HCT116 (cell line): ENCODE measurements around the gene TWIST2. TPM values are rescaled to one million over a fixed set of nuclear protein-coding genes. Genes with fewer than 3 reads are reported as not detected.

Experiments
- ATAC-seq: fragments of 200-7000 bp; cut with Tn5 transposase; 2 replicates; pipeline ENCODE4 v1.9.1; 2020; ENCODE audit warnings: mild to moderate bottlenecking, moderate library complexity
- BruUV-seq: library from RNA; stranded (reverse); fragments of 400-500 nt; replicated peaks from 2 replicates; lab custom pipeline; 2021; lab: Mats Ljungman, UMichigan
- CTCF ChIA-PET: fragments of 300-600 bp; sonication (Branson Sonifier 250); formaldehyde crosslinking; loops from one replicate; lab custom pipeline; 2021; ENCODE audit warnings: antibody characterized with exemption; lab: Charles Lee
- POLR2A ChIA-PET: fragments of 300-600, 350-600 bp; sonication (Branson Sonifier 250); formaldehyde crosslinking; loops from one replicate; lab custom pipeline; 2021; ENCODE audit warnings: antibody characterized with exemption; lab: Charles Lee
- RAD21 ChIA-PET, 2 experiments: fragments of 300-600 bp; sonication (Branson Sonifier 250); formaldehyde crosslinking; loops; one replicate each; lab custom pipeline; 2023; ENCODE audit warnings: low total read pairs in 2 of 2; ENCODE audit not compliant: uncharacterized antibody in 2 of 2, unreplicated experiment in 2 of 2, low non-redundant PET in 1 of 2; lab: Charles Lee
- DNase-seq: peaks from one replicate; pipeline ENCODE4 v3.0.0-alpha.2; 2010; ENCODE audit warnings: low read depth, low spot score
- H2AFZ ChIP-seq: fragments of 200-600 bp; shearing (Covaris generic), sonication (generic); 2 replicates; pipeline ENCODE4 v1.6.1; 2017; ENCODE audit warnings: low read depth, mixed run types, mixed read lengths, antibody characterized with exemption, low read length; ENCODE audit not compliant: poor library complexity, severe bottlenecking
- H3K27ac ChIP-seq: 2 replicates; pipeline ENCODE4 v1.5.1; 2012; ENCODE audit warnings: low read depth, low read length
- H3K27me3 ChIP-seq: fragments of 200-600 bp; sonication (generic); 2 replicates; pipeline ENCODE4 v1.6.1; 2016; ENCODE audit warnings: mixed run types, low read length, mixed read lengths; ENCODE audit not compliant: insufficient read depth
- H3K36me3 ChIP-seq, 2 experiments: fragments of 200-500 bp in 1 of 2; fragments of 200-600 bp in 1 of 2; sonication (Bioruptor generic) in 1 of 2; sonication (generic) in 1 of 2; 2 replicates each; pipeline versions ENCODE4 v1.5.1 to v1.6.1; 2014 to 2016; ENCODE audit warnings: low read length in 2 of 2, inconsistent platforms in 1 of 2, mixed read lengths in 1 of 2, mixed run types in 1 of 2; ENCODE audit not compliant: insufficient read depth in 2 of 2, control insufficient read depth in 1 of 2
- H3K4me1 ChIP-seq, 2 experiments: fragments of 200-600 bp in 1 of 2; sonication (generic) in 1 of 2; 2 replicates each; pipeline versions ENCODE4 v1.5.1 to v1.6.1; 2012 to 2017; ENCODE audit warnings: low read length in 2 of 2, inconsistent platforms in 1 of 2, mild to moderate bottlenecking in 1 of 2, mixed read lengths in 1 of 2, mixed run types in 1 of 2, moderate library complexity in 1 of 2; ENCODE audit not compliant: insufficient read depth in 2 of 2, control insufficient read depth in 1 of 2
- H3K4me2 ChIP-seq: fragments of 200-600 bp; sonication (generic); 2 replicates; pipeline ENCODE4 v1.6.1; 2017; ENCODE audit warnings: mixed run types, low read length, mixed read lengths
- H3K4me3 ChIP-seq, 2 experiments: fragments of 200-600 bp in 1 of 2; sonication (generic) in 1 of 2; replicated peaks in 1 of 2; 2 replicates each; pipeline ENCODE4 v1.5.1; 2011 to 2016; ENCODE audit warnings: low read length in 2 of 2, control low read depth in 1 of 2, low read depth in 1 of 2, mild to moderate bottlenecking in 1 of 2, mixed read lengths in 1 of 2, mixed run types in 1 of 2
- H3K79me2 ChIP-seq: fragments of 200-600 bp; sonication (generic); 2 replicates; pipeline ENCODE4 v1.6.1; 2017; ENCODE audit warnings: mild to moderate bottlenecking, mixed run types, low read length, moderate library complexity, mixed read lengths; ENCODE audit not compliant: insufficient read depth
- H3K9ac ChIP-seq: fragments of 200-600 bp; sonication (generic); 2 replicates; pipeline ENCODE4 v1.6.1; 2016; ENCODE audit warnings: low read length, mixed read lengths
- H3K9me2 ChIP-seq: fragments of 200-600 bp; sonication (generic), shearing (Covaris generic); 2 replicates; pipeline ENCODE4 v1.6.1; 2017; ENCODE audit warnings: mixed run types, mild to moderate bottlenecking, moderate library complexity; ENCODE audit not compliant: insufficient read depth
- H3K9me3 ChIP-seq, 2 experiments: fragments of 200-500 bp in 1 of 2; fragments of 200-600 bp in 1 of 2; sonication (Bioruptor generic) in 1 of 2; sonication (generic) in 1 of 2; 2 replicates each; pipeline ENCODE4 v1.6.1; 2014 to 2017; ENCODE audit warnings: low read length in 2 of 2, mixed read lengths in 2 of 2, inconsistent platforms in 1 of 2, low read depth in 1 of 2, mild to moderate bottlenecking in 1 of 2, mixed run types in 1 of 2, moderate library complexity in 1 of 2; ENCODE audit not compliant: control insufficient read depth in 1 of 2, insufficient read depth in 1 of 2
- H4K20me1 ChIP-seq: fragments of 200-600 bp; sonication (generic), shearing (Covaris generic); 2 replicates; pipeline ENCODE4 v1.6.1; 2017; ENCODE audit warnings: mixed run types, mild to moderate bottlenecking, moderate library complexity; ENCODE audit not compliant: insufficient read depth
- ATF3 ChIP-seq: IDR thresholded peaks from 2 replicates; pipeline ENCODE4 v1.6.1; 2012
- CBX3 ChIP-seq: IDR thresholded peaks from 2 replicates; pipeline ENCODE4 v1.6.1; 2012; ENCODE audit warnings: low read depth
- CEBPB ChIP-seq: IDR thresholded peaks from 2 replicates; pipeline ENCODE4 v1.6.1; 2012; ENCODE audit warnings: low read depth
- ELF1 ChIP-seq: IDR thresholded peaks from 2 replicates; pipeline ENCODE4 v1.6.1; 2012; ENCODE audit warnings: low read depth, borderline replicate concordance
- EZH2 ChIP-seq: fragments of 200-600 bp; sonication (generic); IDR thresholded peaks from 2 replicates; pipeline ENCODE4 v1.6.1; 2017; ENCODE audit warnings: antibody characterized with exemption, mixed run types
- EZH2phosphoT487 ChIP-seq: fragments of 200-600 bp; IDR thresholded peaks from 2 replicates; pipeline ENCODE4 v1.6.1; 2018; ENCODE audit warnings: antibody characterized with exemption, borderline replicate concordance
- FOSL1 ChIP-seq: IDR thresholded peaks from 2 replicates; pipeline ENCODE4 v1.6.1; 2012; ENCODE audit warnings: low read depth
- JUND ChIP-seq: IDR thresholded peaks from 2 replicates; pipeline ENCODE4 v1.6.1; 2012
- MAX ChIP-seq: IDR thresholded peaks from 2 replicates; pipeline ENCODE4 v1.6.1; 2012
- POLR2A ChIP-seq: IDR thresholded peaks from 2 replicates; pipeline ENCODE4 v1.7.0; 2011; ENCODE audit warnings: borderline replicate concordance; ENCODE audit not compliant: insufficient read depth, insufficient read length; ENCODE audit errors: extremely low read depth
- POLR2AphosphoS5 ChIP-seq: IDR thresholded peaks from 2 replicates; pipeline ENCODE4 v1.6.1; 2011; ENCODE audit warnings: mild to moderate bottlenecking, low read depth, low read length, moderate library complexity
- RAD21 ChIP-seq: IDR thresholded peaks from 2 replicates; pipeline ENCODE4 v1.6.1; 2012; ENCODE audit warnings: low read depth, mild to moderate bottlenecking
- SIN3A ChIP-seq: IDR thresholded peaks from 2 replicates; pipeline ENCODE4 v1.6.1; 2012; ENCODE audit warnings: low read depth
- SP1 ChIP-seq: IDR thresholded peaks from 2 replicates; pipeline ENCODE4 v1.6.1; 2012; ENCODE audit warnings: low read depth
- SRF ChIP-seq: IDR thresholded peaks from 2 replicates; pipeline ENCODE4 v1.6.1; 2012; ENCODE audit warnings: low read depth
- TCF7L2 ChIP-seq: IDR thresholded peaks from 2 replicates; pipeline ENCODE4 v1.7.0; 2011; ENCODE audit warnings: borderline replicate concordance, inconsistent platforms; ENCODE audit not compliant: insufficient read depth, insufficient read length; ENCODE audit errors: extremely low read depth
- YY1 ChIP-seq: IDR thresholded peaks from 2 replicates; pipeline ENCODE4 v1.6.1; 2011; ENCODE audit warnings: low read length, low read depth, moderate library complexity, mild to moderate bottlenecking; ENCODE audit not compliant: insufficient replicate concordance; ENCODE audit errors: extremely low read depth
- ZBTB33 ChIP-seq: IDR thresholded peaks from 2 replicates; pipeline ENCODE4 v1.6.1; 2011; ENCODE audit warnings: mild to moderate bottlenecking, low read length, moderate library complexity; ENCODE audit not compliant: insufficient replicate concordance; ENCODE audit errors: extremely low read depth
- ZFX ChIP-seq: fragments of 450-650 bp; IDR thresholded peaks from 2 replicates; pipeline ENCODE4 v1.6.1; 2017
- ZNF274 ChIP-seq: fragments of 200-500 bp; sonication (Bioruptor generic); IDR thresholded peaks from 2 replicates; pipeline ENCODE4 v1.6.1; 2014; ENCODE audit warnings: mild to moderate bottlenecking, low read depth, low read length, inconsistent platforms
- intact Hi-C: fragments of 100-400 bp; cut with micrococcal nuclease; formaldehyde crosslinking; loops from 2 replicates; pipeline ENCODE4 v1.10.0; 2022
- total RNA-seq: library from RNA; stranded (reverse); gene quantifications from one replicate; pipeline ENCODE4 v1.2.1, GENCODE V29; 2021; ENCODE audit not compliant: unreplicated experiment

The TWIST2 gene
- total RNA-seq, 1 experiment from 2014 or later, result not detected

- DNase-seq (no peak), ATAC-seq (no peak)
- CTCF ChIA-PET, result no interaction called here
- Histone ChIP-seq H3K4me1 (peaks cover 0 to 10% of the 10 kb centered on the region in 2 experiments; a peak in 2 of 4 replicates), H3K9ac (no peak overlapping the region), H3K27ac (no peak overlapping the region), H3K9me2 (no peaks in the 10 kb centered on the region), H3K4me3 (no peak overlapping the region), H3K36me3 (no peaks in the 10 kb centered on the region), H4K20me1 (no peaks in the 10 kb centered on the region), H3K79me2 (no peaks in the 10 kb centered on the region), H3K27me3 (no peaks in the 10 kb centered on the region), H2AFZ (no peak overlapping the region), H3K9me3 (no peaks in the 10 kb centered on the region), H3K4me2 (no peak overlapping the region)
- intact Hi-C loops, result no loop called here
- BruUV-seq, result no TSS peak
- POLR2A ChIA-PET, result no interaction called here
- TF ChIP-seq POLR2A (no peak), ZFX (no peak), CEBPB (no peak), EZH2phosphoT487 (no peak), POLR2AphosphoS5 (no peak), ELF1 (no peak), YY1 (no peak), EZH2 (no peak), SIN3A (no peak), ATF3 (no peak), FOSL1 (no peak), ZBTB33 (no peak), CBX3 (no peak), SRF (no peak), TCF7L2 (no peak), RAD21 (no peak), SP1 (no peak), MAX (no peak), JUND (no peak), ZNF274 (no peak)
- RAD21 ChIA-PET, result no interaction called here
Measured at GRCh38 chr2:238921259-238921658, 73.4 kb downstream of the TWIST2 start.
